ENCODE data around the gene LRTM1.

The LRTM1 gene

DNA sequence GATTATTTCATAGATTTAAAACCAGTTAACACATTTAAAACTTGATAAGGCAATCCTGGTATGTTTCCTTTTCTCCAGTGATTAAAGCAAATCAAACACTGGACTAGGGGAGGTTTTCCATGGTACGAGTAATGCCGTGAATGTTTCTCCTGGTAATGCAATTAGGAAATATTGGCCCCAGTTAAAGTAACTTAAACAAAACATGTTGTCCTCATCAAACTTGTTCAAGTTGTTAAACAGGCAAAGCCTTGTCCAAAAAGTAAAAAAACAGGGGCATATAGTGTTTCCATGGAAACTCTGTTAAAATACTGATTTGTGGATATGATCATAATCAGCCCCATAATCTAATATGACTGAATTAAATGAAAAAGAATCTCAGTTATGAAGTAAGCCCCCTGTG lies 13.1 kb upstream of the LRTM1 start:
- no peak for DNase-seq (ENCODE audit: low read depth in 2 of 2)

DNA sequence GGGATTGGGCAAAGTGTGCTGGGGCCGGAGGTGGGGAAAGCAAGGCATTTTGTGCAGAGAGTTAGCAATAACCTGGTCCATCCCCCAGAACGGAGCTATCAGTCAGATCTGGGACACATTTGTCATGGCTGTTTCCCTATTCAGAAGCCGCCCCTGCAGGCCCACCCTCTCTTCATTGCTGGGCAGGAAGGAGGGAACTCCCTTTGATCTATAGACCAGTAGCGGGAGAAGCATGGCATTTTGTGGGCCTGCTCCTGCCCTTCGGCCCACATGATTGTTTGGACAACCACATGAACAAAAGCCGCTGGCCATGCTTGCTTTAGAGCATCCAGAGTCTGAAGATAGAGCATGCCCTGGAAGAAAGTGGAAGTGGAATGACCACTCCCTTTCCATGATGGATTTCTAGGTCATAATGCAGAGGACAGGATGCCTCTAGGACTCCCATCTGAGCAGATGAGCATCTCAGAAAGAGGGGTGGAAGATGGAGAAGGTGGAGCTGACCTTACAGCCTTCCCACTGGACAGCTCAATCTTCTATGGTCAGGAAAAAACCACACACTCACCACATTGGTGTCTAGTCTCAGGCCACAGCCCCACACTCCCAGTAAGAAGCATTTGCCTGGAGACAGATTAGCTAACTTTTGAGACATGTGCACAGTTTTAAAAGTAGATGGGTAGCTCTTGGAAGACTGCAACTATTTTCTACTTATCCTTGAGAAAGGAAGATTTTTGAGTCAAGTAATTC lies 11.9 kb upstream of the LRTM1 start:
- DNase-seq (ENCODE audit: low read depth in 2 of 2), result no peak

DNA sequence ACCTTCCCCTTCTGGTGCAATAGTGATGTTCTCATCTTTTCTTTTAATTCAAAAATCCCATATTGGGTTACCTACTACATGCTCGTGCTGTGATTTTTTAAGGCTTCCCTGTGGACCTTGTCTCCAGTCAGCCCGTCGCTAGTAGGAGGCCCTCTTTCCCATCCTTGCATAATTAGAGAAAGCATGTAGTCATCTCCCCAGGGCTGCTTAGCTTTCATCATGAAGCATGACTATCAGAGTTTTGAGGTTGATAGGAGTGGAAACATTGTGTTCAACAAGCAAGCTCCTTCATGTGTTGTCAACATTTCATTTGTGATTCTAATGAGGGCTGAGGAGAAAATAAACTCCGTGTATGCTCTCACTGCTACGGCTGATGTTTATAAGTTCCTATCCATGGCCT lies 8.7 kb upstream of the LRTM1 start:
- no peak for DNase-seq (ENCODE audit: low read depth in 2 of 2)

DNA sequence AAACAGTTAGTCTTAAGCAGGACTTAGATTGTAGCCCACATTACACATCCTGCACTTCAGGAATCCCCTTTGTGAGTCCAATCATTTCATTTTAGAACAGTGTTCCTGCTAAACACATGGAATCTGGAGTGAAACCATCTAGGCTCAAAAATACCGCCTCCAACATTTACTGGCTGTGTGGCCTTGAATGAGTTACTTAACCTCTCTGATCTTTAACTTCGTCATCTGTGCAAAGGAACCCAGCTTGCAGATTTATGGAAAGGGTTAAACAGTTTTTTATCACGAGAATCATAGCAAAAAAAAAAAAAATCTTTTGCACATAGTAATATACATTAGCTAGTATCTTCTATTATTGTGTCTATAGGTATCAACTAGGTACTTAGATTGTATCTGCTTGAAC lies 8.0 kb upstream of the LRTM1 start:
- DNase-seq (ENCODE audit: low read depth in 2 of 2), result no peak

DNA sequence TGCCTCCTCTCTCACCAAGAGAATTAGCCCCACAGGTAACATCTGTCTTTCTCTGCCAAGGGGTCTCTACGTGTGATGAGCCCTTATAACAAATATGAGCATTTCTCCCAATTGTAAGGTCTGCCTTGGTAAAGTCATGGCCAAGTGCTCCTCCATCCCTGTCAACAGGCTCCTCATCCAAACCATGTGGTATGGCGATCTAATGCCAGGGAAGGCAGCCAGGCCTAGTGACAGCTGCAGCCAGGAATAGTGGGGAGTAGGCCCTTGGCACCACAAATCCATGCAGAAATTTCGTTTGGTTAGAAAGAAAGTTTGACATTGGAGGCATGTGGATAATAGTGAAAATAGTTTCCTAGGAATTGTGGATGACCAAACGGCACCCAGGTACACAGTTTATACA lies 4.7 kb upstream of the LRTM1 start:
- DNase-seq (ENCODE audit: low read depth in 2 of 2), result no peak

DNA sequence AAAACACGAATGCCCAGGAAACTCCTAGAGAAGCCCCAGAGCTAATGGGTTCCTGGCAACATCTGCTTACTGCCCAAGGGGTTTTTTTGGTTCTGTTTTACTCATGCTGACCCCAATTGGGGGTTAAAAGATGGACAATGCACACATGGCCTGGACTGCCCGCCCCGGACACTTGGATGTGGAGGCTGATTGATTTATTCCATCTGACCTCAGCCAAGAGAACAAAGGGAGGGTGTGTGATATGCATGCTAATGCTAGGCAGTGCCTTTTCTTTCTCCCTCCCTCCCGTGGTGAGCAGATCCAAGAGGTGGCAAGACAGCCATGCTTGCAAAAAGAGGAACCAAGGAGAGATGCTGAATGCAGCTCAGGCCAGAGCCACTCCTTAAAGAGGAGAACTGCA lies 3.3 kb upstream of the LRTM1 start:
- DNase-seq (ENCODE audit: low read depth in 2 of 2), result no peak

DNA sequence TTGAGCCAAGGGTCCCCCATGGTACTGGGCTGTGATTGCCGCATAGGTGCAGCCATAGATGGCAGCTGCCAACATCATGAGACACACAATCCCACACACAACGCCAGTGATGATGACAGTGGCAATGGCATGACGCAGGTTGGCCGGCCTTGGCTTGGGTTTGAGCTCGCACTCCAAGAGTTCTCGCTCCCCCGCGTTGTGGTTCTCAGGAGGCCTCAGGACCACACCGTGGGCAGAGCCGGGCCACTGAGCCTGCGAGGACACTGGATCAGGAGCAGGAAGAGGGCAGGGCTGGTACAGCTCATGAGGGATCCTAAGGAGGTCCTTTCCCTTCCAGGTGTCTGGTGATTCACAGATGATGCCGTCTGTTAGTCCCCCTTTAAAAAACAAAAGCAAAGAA lies 9.3 kb downstream of the LRTM1 start:
- DNase-seq (ENCODE audit: low read depth in 2 of 2), result no peak

DNA sequence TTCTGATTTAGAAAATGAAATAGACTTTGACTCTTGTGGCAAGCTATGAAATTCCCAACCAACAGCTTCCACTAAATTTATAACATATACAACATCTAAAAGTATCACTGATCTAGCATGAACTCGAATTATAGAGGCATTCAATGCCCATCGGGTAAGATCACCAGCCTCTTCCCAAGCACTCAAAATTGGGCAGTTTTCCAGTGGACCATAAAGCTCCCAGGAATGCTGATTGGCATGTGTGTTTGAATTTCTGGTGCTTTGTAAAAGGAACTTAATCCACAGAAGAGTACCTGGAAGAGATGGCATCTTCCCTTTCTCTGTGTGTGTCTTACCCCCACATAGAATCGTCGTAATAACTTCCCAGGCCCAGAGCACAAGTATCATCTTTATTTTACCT lies 10.0 kb downstream of the LRTM1 start:
- no peak for DNase-seq (ENCODE audit: low read depth in 2 of 2)

DNA sequence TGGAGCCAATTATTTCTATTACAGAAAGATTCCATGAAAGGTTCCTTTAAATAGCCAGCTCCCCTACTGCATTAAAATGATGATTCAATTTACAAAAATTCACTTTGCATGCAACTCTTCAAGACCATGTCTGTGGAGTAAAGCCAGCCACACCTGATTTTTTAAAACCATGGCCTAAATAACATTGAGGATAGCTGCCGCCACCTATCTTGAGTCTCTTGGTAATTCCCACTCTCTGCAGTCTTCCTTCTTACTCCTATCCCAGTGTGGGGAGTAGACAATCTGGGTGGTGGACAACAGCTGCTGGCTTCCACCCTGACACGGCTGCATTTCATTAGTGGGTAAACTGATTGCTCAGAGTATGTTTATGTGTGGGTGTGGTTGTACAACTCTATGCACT lies 10.7 kb downstream of the LRTM1 start:
- no peak for DNase-seq (ENCODE audit: low read depth in 2 of 2)

DNA sequence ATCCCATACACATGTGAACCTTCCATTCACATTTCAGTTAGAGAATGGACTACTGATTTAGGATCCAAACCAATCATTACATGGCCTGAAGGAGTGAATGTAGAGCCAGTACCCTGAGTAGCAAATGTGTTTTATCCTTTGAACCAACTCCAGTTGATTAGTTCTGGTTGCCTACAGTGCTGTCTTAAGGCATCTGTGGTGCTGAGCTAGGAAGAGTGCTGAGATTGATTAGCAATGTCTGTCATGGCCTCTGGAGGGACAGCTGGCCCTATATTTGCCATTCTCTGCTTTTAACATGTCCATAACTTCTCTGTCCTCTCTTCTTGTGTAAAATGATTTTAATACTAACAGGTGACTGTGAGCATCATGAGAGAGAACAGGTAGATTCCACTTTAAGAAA lies 11.1 kb downstream of the LRTM1 start:
- DNase-seq (ENCODE audit: low read depth in 2 of 2), result no peak

DNA sequence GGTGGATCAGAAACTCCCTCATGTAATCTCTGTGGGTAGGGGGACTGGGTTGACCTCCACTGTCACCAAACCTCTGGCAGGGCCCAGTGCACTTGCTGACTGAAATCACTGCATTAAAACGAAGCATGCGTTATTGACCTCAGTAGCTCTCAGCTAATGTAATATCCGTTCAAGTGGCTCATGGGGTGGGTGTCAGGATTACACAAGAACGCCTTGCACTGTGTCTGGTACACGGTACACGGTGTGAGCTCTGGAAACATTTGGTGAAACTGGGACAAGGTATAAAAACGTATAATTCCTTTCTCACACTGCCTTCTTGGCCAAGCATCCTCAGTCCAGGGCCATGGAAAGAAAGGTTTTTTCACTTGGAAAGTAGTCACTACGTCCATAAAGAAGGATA lies 11.9 kb downstream of the LRTM1 start:
- no peak for DNase-seq (ENCODE audit: low read depth in 2 of 2)

DNA sequence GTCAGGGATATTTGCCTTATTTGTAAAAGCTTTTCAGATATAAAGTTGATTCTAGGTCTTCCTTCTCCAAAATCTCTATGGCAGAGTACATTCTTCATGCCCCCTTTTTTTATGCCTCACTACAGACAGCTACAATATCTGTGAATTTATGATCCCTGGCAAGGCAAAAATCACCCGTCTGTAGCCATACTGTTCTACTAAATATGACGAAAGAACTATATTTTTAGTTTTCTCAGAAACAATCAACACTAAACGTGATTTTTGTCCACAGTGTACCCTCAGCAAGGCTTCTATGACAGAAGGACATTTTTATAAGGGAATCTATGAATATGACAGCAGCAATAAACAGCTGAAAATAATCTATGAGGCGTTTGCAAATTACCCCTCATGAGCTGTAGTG lies 12.7 kb downstream of the LRTM1 start:
- no peak for DNase-seq (ENCODE audit: low read depth in 2 of 2)

DNA sequence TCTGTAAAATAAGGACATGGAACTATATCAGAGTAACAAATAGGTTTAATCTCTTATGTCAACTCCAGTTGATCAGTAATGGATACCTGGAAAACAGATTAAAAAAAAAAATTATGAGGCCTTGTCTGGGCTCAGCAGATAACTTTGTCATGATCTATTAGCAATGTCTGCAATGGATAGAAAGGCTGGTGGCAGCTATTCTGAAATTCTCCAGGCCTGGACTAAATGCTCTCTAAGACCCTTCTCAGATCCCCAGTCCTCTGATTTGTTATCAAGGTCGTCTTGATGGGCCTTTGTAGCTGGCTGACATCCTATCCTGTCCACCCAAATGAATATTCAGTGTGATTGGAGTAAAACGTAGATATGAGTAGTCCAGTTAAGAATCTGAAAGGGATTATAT lies 13.7 kb downstream of the LRTM1 start:
- DNase-seq (ENCODE audit: low read depth in 2 of 2), result no peak

DNA sequence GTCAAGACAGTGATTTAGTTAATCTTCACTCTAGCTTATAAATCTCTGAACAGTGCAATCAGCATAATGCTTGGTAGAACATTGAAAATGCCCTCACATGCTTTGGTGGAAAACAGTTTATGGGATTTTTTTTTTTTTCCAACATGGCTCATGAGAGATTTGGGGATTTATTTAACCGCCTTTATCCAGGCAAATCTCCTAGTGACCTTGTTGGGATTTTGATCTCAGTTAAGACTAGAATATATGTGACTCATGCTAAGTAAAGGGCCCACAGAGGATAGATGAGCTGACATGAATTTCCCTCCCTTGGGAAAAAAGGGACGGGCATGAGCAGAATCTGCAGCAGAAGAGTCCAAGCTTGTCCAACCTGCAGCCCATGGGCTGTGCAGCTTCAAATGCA lies 18.7 kb downstream of the LRTM1 start:
- no peak for DNase-seq (ENCODE audit: low read depth in 2 of 2)

DNA sequence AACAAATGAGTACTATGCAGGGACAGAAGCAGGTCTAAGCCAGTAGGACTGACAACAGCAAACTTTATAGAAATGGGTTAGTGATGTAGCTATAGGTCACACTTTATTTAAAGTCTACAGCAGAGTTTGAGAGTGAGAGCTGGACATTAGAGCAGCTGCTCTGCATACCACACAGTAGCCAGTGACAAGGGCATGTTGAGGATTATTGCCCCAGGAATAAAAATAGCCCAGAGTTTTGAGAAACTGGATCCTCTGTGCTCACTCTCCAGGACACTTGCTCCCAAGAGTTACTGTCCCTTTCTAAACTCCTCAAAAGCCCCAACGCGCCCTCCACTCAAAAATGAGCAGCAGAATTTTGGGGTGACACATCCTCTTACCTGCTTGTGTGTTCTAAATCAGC lies 21.1 kb downstream of the LRTM1 start:
- no peak for DNase-seq (ENCODE audit: low read depth in 2 of 2)

DNA sequence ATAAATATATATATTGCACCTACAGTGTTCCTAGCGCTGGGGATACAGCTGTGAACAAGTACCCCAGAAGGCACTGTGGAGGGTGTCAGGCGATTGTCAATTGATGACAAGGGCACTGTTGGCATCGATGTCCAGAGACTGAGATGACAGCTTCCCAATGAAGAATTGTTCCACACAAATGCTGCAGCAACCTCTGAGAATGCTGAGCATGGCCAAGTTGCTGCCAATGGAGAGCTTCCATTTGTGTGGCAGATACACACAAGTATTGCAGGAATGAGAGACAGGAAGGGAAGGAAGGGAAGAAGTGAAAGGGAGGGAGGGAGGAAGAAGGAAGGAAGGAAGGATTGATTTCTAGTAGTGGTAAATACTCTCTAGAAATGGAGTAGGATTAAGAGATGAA lies 21.9 kb downstream of the LRTM1 start:
- no peak for DNase-seq (ENCODE audit: low read depth in 2 of 2)

DNA sequence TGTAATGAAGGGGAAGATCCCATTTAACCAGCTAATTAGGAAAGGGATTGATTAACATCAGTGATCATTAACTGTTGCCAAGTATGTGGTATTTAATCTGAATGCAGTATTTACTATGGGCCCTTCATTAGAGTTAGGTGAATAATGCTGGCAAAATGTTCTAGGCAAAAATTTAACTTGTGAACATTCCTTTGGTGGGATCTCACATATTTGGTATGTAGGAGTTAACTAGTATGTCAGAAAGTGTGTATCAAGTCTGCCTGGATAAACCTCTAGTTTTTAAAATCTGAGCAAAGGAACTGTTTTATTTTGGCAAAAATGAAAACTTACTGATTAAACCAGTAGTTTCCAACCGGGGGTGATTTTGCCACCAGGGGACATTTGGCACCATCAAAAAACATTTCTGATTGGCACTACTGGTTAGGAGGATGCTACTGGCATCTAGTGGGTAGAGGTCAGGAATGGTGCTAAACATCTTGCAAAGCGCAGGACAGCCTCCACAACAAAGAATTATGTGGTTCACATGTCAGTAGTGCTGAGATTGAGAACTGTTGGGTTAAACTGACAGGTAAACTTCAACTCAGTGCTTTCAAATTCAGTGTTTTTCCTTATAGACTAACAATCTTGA lies 22.5 kb downstream of the LRTM1 start:
- no peak for DNase-seq (ENCODE audit: low read depth in 2 of 2)

DNA sequence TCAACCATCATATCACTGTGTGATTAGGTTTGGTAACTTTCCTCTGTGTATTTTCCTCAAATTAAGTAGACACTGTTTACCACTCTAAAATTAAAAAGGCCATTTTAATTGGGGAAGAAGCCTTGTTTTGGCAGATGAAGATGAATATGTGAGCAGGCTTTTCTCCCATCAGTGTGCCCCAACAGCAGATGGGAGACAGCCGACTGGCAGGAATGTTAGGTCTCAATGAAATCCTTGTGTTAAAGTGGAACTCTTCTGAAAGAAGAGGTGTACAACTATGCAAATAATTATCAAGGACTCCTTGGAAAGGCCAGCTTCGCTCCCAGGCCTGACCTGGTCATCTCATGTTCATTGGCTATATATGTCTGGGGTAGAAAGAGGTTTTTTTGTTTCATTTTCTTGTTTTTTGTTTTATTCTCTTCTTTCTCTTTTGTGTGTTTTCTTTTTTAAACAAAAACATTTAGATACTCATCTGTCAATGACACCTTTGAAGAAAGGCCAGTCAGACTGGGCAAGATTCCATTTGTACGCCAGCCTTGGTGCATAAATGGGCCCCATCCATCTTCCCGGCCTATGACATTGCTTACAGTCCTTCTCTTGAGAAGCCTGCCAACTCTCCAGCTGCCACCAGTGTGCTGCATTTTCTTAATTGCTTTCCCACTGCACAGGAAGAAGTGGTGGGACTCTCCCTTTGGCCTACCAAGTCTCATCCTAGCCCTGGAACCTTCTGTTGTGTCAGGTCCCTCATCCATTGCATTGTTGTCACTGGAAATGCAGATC lies 25.8 kb downstream of the LRTM1 start:
- no peak for DNase-seq (ENCODE audit: low read depth in 2 of 2)

DNA sequence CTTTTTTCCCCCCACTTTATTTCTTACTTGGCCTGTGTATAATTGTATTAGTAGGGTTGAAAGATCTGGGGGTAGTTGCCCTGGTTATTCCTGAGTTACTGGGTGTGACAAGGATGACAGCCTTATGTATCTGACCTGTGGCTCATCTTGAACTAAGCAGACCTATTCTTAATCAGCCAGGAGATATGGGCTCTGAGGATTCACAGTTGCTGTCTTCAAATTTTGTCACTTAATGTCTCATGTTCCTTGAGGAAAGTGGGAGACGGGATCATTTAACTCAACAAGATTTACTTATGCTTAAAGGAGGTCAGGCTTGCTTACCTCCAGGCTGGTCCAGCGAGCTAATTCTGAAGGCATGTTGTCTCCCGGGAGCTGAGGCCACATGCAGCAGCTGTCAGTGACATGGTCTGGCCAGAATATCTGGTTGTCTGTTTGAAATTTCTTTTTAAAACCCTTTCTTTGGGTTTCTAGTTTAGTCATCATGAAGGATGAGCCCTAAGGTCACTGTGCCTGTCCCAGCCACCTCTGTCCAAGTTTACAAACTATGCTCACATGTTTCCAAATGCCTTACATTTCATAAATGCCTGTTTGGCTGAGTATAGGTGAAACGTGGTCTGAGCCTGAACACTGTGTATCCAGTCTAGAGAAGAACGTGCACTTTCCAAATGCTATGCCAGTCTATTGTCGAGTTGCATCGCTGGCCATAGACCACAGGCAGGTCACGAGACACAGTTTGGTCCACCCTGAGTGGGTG lies 26.8 kb downstream of the LRTM1 start:
- no peak for DNase-seq (ENCODE audit: low read depth in 2 of 2)

DNA sequence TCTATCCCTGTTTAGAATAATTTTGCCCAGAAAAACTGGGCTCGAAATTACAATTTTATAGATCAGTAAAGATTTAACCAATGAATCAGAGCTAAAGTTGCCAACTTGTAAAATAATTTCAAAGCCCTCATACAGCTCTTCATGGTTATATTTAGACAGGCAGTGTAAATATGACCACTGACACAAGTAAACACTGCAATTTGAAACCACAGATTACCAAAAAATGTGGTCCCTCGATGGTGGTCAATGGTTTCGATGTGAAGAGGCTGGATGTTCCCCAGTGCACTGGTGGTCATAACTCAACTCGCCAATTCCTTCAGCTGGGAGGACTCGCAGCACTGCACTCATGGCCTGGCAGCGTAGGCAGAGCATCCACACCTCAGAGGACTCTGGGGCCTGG lies 28.6 kb downstream of the LRTM1 start:
- DNase-seq (ENCODE audit: low read depth in 2 of 2), result no peak

DNA sequence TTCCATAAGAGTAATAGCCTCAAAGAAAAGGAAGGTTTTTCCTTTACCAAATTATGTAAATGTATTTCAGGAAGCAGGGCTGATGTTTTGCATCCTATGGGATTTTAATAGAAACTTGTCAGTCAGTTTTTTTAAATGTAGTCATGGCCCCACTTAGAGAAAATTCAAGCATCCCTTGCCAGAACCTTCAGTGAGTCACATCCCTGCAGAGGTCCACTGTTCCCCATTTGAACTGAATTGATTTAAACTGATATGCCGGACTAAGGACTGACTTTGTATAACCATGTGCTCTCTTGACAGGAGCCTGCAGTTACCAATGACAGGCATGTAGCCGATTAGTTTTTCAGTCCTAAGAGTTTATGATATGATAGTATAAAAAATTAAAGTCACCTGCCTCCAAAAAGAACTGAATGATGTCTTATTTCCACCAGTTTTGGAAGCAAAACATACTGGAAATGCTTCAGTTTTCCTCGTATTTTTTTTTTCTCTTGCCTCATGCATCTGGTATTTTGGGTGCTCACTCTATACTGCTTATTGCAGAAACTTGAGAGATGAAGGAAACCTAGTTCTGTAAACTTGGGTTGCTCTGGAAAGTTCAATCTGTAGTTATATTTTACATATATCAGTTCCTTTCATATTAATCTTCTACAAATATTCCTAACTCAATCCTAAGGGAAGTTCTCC lies 30.7 kb downstream of the LRTM1 start:
- DNase-seq (ENCODE audit: low read depth in 2 of 2), result no peak

DNA sequence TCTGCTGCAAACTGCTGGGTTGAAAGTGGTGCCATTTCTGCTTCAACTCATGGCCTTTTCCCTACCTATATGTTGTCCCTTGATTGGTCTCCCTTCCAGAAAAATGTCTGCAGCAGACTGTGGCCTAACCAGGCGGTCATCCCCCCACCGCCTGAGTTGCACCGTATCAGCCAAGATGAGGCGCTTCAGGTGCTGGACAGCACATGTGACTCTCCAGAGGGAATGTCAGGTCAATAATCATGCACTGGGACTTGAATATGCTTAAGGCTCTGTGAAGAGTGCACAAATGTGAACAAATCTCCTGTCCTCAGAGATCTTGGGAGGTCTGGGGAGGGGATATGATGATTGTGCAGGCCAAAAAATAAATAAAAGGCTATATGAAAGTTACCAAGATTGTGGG lies 32.2 kb downstream of the LRTM1 start:
- DNase-seq (ENCODE audit: low read depth in 2 of 2), result no peak

All from stimulated activated CD8-positive, alpha-beta memory T cell treated with anti-CD3 and anti-CD28 coated beads, Interleukin-2, amount 100 ng/mL, for 48 hours (primary cell).